Hindlimb muscle (tissue), 1 donor: ENCODE data around the gene LRTM2. TPM values are rescaled to one million over a fixed set of nuclear protein-coding genes. Genes with fewer than 3 reads are reported as not detected.

Experiments used
- DNase-seq: peaks from one replicate; pipeline ENCODE4 v3.0.0-alpha.2; 2013
- polyA plus RNA-seq: library from polyadenylated mRNA; unstranded; fragments of 120-200 nt; gene quantifications from one replicate; pipeline ENCODE4 v1.2.1, GENCODE V29; 2013; ENCODE audit not compliant: insufficient read length

LRTM2 gene
- polyA plus RNA-seq, 1 donor = 0.31 TPM

GRCh38 chr12:1842905-1843640 is 22.7 kb downstream of the LRTM2 start:
- DNase-seq = no peak

- DNase-seq = no peak
These were observed 23.3 kb downstream of the LRTM2 start for GRCh38 chr12:1843641-1844005.

GRCh38 chr12:1844223-1844622 is 23.9 kb downstream of the LRTM2 start:
- DNase-seq = no peak

DNA sequence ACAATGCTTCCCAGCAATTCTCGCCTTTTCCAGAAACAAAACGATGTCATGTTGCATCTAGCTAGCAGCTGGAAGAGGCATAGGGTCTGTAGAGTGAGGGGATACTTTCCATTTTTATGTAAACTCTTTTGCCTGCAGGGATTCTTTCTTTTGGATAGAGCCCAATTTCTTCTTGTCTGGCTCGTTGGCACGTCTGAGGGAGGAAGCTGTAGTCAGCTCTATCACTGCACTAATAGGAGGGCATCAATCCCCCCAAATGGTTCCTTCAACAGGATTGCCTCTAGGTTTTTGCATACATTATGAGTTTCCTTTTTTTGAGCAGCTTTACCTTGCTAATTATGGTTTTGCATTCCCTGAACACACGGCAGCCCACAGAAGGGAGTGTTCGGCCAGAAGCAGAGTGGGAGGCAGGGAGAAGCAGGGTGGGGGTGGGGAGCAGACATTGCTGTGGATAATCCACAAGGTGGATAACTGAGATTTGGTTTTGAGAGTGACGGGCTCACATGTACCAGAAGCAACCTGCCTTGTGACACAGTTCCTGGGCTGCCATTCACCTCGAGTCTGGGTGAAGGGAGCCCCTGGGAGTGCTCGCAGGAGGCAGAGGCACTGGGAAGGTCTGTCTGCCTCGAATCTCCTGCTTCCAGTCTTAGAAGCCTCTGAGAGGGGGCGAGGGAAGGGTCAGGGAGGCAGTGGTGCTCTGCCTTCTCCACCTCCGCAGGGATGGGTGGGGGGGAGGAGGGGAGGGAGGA is 24.5 kb downstream of the LRTM2 start:
- no peak for DNase-seq

DNA sequence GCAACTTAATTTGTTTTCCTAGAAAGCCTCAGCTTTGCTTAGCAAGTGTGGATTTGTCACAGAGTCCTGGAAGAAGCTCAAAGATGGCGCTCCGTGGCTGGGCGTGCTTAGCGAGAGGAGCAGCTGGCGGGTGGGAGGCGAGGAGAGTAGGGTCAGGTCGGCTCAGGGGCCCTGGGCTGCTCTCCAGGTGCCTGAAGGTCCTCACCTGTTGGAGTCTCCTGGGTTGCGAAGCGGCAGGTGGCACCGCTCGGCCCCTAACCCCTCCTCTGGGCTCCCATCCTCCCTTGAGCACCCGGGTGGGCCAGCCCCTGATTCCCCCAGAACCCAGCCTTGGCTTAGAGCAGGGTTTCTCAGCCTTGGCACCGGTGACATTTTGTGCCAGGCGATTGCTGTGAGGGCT is 25.1 kb downstream of the LRTM2 start:
- no peak for DNase-seq

GRCh38 chr12:1845886-1846285 is 25.5 kb downstream of the LRTM2 start:
- no peak for DNase-seq

DNA sequence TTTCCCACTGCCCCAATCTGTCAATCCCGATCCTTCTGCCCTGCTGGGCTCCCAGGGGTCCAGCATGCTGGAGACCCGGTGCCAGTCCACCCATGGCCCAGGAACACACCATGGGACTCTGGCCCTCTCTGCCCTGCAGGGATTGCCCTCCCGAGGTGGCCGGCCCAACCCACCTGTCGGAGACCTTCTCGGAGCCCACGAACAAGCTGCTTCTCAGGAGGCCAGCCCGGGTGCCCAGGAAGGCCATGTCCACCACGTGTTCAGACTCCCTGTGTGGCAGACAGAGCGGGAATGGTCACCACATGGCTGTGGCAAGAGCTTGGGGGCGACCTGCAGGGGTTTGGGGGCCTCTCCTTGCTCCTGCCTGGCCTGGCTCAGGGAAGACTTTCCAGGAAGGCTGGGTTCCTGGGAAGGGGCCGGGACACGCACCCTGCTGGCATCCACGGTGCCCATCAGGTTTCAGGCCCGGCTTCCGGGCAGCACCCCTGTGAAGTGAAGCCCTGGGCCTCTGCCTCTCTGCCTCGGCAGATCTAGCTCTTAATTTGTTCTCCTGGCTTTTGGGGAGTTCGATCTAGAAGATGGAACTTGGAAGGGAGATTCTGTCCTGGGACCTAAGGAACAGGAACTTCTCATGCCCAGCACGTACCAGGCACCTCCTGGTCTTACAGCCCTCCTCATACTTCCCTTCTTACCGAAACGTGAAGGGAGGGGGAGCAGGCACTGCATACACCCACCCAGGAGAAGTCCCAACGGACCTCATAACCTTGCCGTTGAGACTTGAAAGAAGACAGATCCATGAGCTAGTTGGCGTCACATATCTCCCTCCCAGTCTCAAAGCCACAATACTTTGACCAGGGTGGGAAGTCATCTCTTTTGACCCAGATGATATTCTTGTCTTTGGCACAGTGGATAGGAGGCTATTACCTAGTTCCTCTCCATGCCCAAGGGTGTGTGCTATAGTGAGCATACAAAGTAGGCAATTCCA is 26.3 kb downstream of the LRTM2 start:
- no peak for DNase-seq

DNA sequence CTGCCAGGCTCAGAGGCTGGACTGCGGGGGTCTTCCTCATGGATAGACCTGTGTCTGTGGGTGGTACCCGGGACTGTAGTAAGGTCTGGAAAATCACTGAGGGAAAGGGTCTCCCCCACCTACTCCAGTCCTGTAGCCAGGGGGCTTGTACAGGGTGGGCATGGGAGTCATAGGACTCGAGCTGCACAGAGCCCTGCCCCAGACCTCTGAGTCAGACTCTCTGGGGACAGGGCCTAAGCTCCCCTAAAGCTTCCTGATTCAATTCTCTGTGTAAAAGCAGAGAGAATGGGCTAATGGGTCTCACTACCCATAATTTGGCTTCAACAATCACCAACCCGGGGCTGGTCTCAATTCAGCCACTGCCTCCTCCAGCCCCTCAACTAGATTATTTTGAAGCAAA is 27.0 kb downstream of the LRTM2 start:
- DNase-seq = no peak

DNA sequence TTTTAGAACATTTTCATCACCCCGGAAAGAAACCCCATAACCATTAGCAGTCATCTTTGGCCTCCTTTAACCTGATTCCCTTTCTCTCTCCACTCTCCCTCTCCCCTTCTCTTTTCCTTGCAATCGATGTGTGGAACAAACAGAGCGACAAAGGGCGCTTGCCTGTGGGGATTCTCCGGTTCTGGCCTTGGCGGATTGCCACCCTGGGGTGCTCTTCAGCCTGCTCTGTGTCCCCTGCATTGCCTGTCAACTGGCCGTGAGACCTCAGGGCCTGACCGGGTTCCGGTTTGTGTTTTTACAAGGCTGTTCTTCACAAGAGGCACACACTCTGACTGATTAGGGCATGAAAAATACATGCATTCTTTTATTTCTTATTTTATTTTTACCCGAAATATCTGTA is 27.8 kb downstream of the LRTM2 start:
- no peak for DNase-seq

GRCh38 chr12:1848745-1849144 is 28.4 kb downstream of the LRTM2 start:
- no peak for DNase-seq

GRCh38 chr12:1851151-1851701 is 30.9 kb downstream of the LRTM2 start:
- no peak for DNase-seq

GRCh38 chr12:1852076-1852475 is 31.7 kb downstream of the LRTM2 start:
- no peak for DNase-seq

GRCh38 chr12:1853716-1854115 is 33.4 kb downstream of the LRTM2 start:
- no peak for DNase-seq

DNA sequence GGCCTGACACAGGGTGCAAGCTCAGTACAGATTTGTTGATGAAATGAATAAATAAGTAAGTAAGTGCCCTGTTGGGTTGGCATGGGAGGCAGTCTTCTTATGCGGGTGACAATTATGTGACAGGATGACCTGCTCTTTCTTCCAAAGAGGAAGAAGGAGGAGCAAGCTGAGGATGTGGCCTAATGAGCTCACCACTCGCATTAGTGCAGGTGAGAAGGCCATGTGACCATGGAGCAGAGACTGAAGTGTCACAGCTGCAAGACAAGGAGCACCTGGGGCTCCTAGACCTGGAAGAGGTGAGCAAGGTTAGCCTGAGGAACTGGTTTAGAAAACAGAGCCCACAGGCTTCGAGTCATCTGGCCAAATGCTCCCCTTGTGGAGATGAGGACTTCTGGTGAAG is 34.9 kb downstream of the LRTM2 start:
- DNase-seq = no peak

- no peak for DNase-seq
These were observed 36.7 kb downstream of the LRTM2 start for GRCh38 chr12:1857086-1857485.

DNA sequence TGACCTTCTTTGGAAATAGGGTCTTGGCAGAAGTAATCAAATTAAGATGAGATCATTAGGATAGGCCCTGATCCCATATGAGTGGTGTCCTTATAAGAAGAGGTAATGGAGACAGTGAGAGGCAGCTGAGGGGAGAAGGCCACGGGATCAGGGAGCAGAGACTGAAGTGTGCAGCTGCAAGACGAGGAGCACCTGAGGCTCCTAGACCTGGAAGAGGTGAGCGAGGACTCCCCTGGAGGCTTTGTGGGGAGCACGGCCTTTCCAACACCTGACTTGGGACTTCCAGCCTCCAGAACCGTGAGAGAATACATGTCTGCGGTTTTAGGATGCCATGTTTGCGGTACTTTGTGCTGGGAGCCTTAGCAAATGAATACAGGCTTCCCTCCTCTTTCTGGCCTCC is 37.5 kb downstream of the LRTM2 start:
- no peak for DNase-seq

GRCh38 chr12:1858456-1858855 is 38.1 kb downstream of the LRTM2 start:
- DNase-seq = no peak

DNA sequence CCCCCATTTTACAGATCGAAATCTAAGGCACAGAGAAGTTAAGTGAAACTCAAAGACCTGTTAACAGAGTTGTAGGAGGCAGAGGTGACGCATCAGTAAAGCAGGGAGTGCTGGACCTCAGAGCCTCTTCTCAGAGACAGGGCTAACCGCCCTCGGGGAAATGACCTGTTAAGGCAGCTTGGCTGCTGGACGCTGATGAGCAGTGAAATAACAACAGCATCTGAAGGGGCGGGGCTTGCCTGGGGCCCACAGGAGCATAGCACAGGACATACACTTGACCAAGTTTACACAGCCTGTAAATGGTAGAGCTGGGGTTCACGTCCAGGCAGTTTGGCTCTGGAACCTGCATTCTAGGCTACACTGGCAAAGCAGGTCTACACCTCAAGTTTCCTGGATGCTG is 39.3 kb downstream of the LRTM2 start:
- no peak for DNase-seq

DNA sequence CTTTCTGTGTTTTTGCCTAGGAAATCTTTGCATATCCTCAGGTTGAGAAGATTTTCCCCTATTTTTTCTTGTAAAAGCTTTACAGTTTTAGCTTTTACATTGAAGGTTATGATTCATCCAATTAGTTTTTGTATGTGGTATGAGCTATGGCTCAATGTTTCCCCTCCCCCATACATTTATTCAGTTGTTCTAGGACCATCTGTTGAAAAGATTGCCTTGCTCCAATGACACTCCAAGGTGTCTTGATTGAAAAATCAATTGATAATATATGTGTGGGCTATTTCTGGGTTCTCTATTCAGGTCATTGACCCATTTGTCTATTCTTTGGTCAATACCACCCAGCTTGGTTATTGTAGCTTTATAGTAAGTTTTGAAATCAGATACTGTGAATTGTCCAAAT is 42.6 kb downstream of the LRTM2 start:
- DNase-seq = no peak

DNA sequence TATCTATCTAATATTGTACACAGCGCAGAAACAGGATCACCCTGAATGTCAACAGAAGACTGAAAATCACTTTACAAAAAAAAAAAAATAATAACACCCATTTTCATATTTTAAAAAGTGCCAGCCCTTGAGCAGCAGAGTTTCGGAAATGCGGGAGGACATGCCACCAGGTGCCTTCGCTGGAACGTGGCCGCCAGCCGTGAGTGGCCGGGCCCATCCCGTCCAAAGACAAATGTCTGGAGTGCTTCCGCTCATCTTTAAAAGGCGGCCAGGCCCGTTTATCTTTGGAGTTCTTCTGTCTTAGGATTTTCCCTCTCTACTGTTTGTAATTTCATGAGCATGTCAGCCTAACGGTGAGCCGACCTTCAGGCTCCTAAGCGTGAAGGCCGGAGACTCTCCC is 43.5 kb downstream of the LRTM2 start:
- no peak for DNase-seq

- DNase-seq = no peak
These were observed 44.1 kb downstream of the LRTM2 start for GRCh38 chr12:1864456-1864855.

DNA sequence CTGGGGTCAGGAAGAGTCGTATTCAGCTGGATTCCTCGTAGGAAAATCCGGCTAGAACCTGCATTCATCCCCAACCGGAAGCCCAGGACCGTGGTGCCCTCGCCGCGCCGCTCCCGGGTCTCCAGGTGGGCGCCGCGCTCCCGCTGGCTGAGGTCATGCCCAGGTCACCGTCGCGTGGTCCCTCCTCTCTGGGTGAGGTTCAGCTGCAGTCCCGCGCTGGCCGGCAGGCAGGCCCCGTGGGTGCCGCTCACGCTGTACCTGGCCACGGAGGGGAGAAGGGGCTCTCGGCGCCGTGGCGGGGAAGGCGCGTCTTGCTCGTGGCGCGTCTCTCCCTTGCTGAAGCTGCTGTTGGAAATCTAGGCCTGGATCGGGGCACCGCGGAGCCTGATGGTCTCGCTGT is 44.5 kb downstream of the LRTM2 start:
- DNase-seq = no peak
